Activated CD4-positive, alpha-beta T cell treated with anti-CD3 and anti-CD28 coated beads for 36 hours (primary cell): Measurements from ENCODE around the gene NPIPB8. TPM values are rescaled to one million over a fixed set of nuclear protein-coding genes. Genes with fewer than 3 reads are reported as not detected.
"Not testable (repeated sequence)": the region's sequence is repeated elsewhere in the genome, so short reads cannot be mapped to it uniquely, and the experiment has no call there.

Experiments used
- ATAC-seq: fragments of 200-7000 bp; cut with Tn5 transposase; one replicate; pipeline ENCODE4 v1.10.0; 2021; ENCODE audit warnings: mild to moderate bottlenecking, moderate library complexity
- CTCF ChIA-PET: fragments of 350-600 bp; sonication (Branson Sonifier 250); formaldehyde crosslinking; loops from one replicate; lab custom pipeline; 2021; ENCODE audit warnings: antibody characterized with exemption; lab: Charles Lee
- POLR2A ChIA-PET: fragments of 350-600 bp; sonication (Branson Sonifier 250); formaldehyde crosslinking; loops from one replicate; lab custom pipeline; 2021; ENCODE audit warnings: antibody characterized with exemption, inconsistent platforms; lab: Charles Lee
- DNase-seq: peaks from one replicate; pipeline ENCODE4 v3.0.0-alpha.2; 2020
- H3K27ac Mint-ChIP-seq: one replicate; pipeline ENCODE4 v1.8.0; 2021; ENCODE audit warnings: mixed read lengths
- H3K27me3 Mint-ChIP-seq: one replicate; pipeline ENCODE4 v1.8.0; 2021; ENCODE audit warnings: mixed read lengths
- H3K36me3 Mint-ChIP-seq: one replicate; pipeline ENCODE4 v1.8.0; 2021; ENCODE audit warnings: low read depth, mixed read lengths
- H3K4me1 Mint-ChIP-seq: one replicate; pipeline ENCODE4 v1.8.0; 2021; ENCODE audit warnings: mixed read lengths
- H3K4me3 Mint-ChIP-seq: one replicate; pipeline ENCODE4 v1.8.0; 2021; ENCODE audit warnings: mild to moderate bottlenecking, moderate library complexity, mixed read lengths
- H3K9me3 Mint-ChIP-seq: one replicate; pipeline ENCODE4 v1.8.0; 2021; ENCODE audit warnings: low read depth, mixed read lengths
- intact Hi-C, 2 experiments: fragments of 100-400 bp; cut with DNase I in 1 of 2; cut with micrococcal nuclease in 1 of 2; formaldehyde crosslinking; loops; one replicate each; pipeline versions ENCODE4 v1.14.2 to v1.15.1; 2022 to 2024; cut with DNase I, micrococcal nuclease
- total RNA-seq, 2 experiments: library from RNA; stranded (reverse); gene quantifications; one replicate each; pipeline ENCODE4 v1.2.3, GENCODE V29; 2021

The NPIPB8 gene
- total RNA-seq, 2 experiments from 2014 or later, result 0.37 TPM; not detected in 1

GRCh38 chr16:28608496-28608808 is 29.4 kb upstream of the NPIPB8 start:
- POLR2A ChIA-PET, H3K9me3 Mint-ChIP-seq, H3K4me3 Mint-ChIP-seq, H3K27ac Mint-ChIP-seq, intact Hi-C loops, H3K27me3 Mint-ChIP-seq, H3K36me3 Mint-ChIP-seq, ATAC-seq, DNase-seq, H3K4me1 Mint-ChIP-seq: not testable (repeated sequence)
- CTCF ChIA-PET, result interaction anchor here (1.0 kb wide), 1 partner anchor 11 kb away, joined by 4 read pairs; no protein-coding TSS in a partner anchor

- H3K27ac Mint-ChIP-seq, DNase-seq, ATAC-seq, POLR2A ChIA-PET, intact Hi-C loops, H3K4me3 Mint-ChIP-seq, H3K27me3 Mint-ChIP-seq, H3K9me3 Mint-ChIP-seq, H3K36me3 Mint-ChIP-seq, H3K4me1 Mint-ChIP-seq: not testable (repeated sequence)
- CTCF ChIA-PET, result interaction anchor here (1.0 kb wide), 1 partner anchor 11 kb away, joined by 4 read pairs; no protein-coding TSS in a partner anchor
Observed at GRCh38 chr16:28608867-28609596, 28.8 kb upstream of the NPIPB8 start.

GRCh38 chr16:28609631-28610594 is 28.0 kb upstream of the NPIPB8 start, which contains the start of gene SULT1A1:
Gene SULT1A1 (minus strand): TSS chr16:28610044. CDS start chr16:28608855, 1,189 bp downstream.
- no peak within 1 kb of the TSS for H3K4me3 Mint-ChIP-seq
- no peak for ATAC-seq
- ChIA-PET POLR2A (no interaction called here), CTCF (interaction anchor here (0.7 kb wide), 2 partner anchors 381 to 424 kb away, joined by 3 read pairs; no protein-coding TSS in a partner anchor)
- peaks cover 9% of the 10 kb centered on the region for H3K4me1 Mint-ChIP-seq
- DNase-seq, result no peak
- intact Hi-C loops, result no loop called here
- H3K36me3 Mint-ChIP-seq, result peaks cover 2% of the 10 kb centered on the region
- H3K9me3 Mint-ChIP-seq, result no peaks in the 10 kb centered on the region
- H3K27ac Mint-ChIP-seq, result peak within 1 kb of the TSS; percentile 8
- no peaks in the 10 kb centered on the region for H3K27me3 Mint-ChIP-seq

- Mint-ChIP-seq H3K4me3 (no peak overlapping the region), H3K27me3 (no peaks in the 10 kb centered on the region), H3K9me3 (no peaks in the 10 kb centered on the region), H3K36me3 (no peaks in the 10 kb centered on the region), H3K27ac (peak overlapping the region; percentile 8), H3K4me1 (peaks cover 9% of the 10 kb centered on the region)
- POLR2A ChIA-PET, result no interaction called here
- CTCF ChIA-PET, result interaction anchor here (0.7 kb wide), 1 partner anchor 423 kb away, joined by 3 read pairs; no protein-coding TSS in a partner anchor
- intact Hi-C loops, result no loop called here
- DNase-seq (no peak), ATAC-seq (no peak)
Observed at GRCh38 chr16:28610595-28611191, 27.2 kb upstream of the NPIPB8 start.

GRCh38 chr16:28612359-28613280 is 25.2 kb upstream of the NPIPB8 start:
- H3K27ac Mint-ChIP-seq, H3K4me1 Mint-ChIP-seq, DNase-seq, H3K27me3 Mint-ChIP-seq, H3K36me3 Mint-ChIP-seq, CTCF ChIA-PET, H3K9me3 Mint-ChIP-seq, POLR2A ChIA-PET, intact Hi-C loops, H3K4me3 Mint-ChIP-seq: not testable (repeated sequence)
- peak; percentile 95 for ATAC-seq

GRCh38 chr16:28613912-28614311 is 24.0 kb upstream of the NPIPB8 start:
- H3K27me3 Mint-ChIP-seq, H3K36me3 Mint-ChIP-seq, CTCF ChIA-PET, ATAC-seq, H3K27ac Mint-ChIP-seq, intact Hi-C loops, POLR2A ChIA-PET, DNase-seq, H3K4me3 Mint-ChIP-seq, H3K4me1 Mint-ChIP-seq, H3K9me3 Mint-ChIP-seq: not testable (repeated sequence)

GRCh38 chr16:28614561-28614960 is 23.3 kb upstream of the NPIPB8 start:
- H3K9me3 Mint-ChIP-seq, H3K4me3 Mint-ChIP-seq, DNase-seq, H3K4me1 Mint-ChIP-seq, H3K27me3 Mint-ChIP-seq, CTCF ChIA-PET, intact Hi-C loops, H3K27ac Mint-ChIP-seq, POLR2A ChIA-PET, H3K36me3 Mint-ChIP-seq, ATAC-seq: not testable (repeated sequence)

GRCh38 chr16:28615486-28616223 is 22.2 kb upstream of the NPIPB8 start:
- intact Hi-C loops, H3K27ac Mint-ChIP-seq, H3K4me1 Mint-ChIP-seq, H3K9me3 Mint-ChIP-seq, CTCF ChIA-PET, ATAC-seq, H3K27me3 Mint-ChIP-seq, POLR2A ChIA-PET, H3K36me3 Mint-ChIP-seq, H3K4me3 Mint-ChIP-seq: not testable (repeated sequence)
- DNase-seq, result peak; percentile 60

GRCh38 chr16:28616224-28616577 is 21.7 kb upstream of the NPIPB8 start:
- H3K27me3 Mint-ChIP-seq, H3K4me3 Mint-ChIP-seq, ATAC-seq, H3K27ac Mint-ChIP-seq, H3K9me3 Mint-ChIP-seq, intact Hi-C loops, H3K36me3 Mint-ChIP-seq, H3K4me1 Mint-ChIP-seq, DNase-seq: not testable (repeated sequence)
- POLR2A ChIA-PET, result interaction anchor here (0.6 kb wide), 1 partner anchor 59 kb away, joined by 4 read pairs; no protein-coding TSS in a partner anchor
- CTCF ChIA-PET, result interaction anchor here (0.5 to 1.1 kb wide), 2 partner anchors 9 to 1346 kb away, joined by 3 to 4 read pairs; no protein-coding TSS in a partner anchor

GRCh38 chr16:28616636-28617035 is 21.2 kb upstream of the NPIPB8 start:
- intact Hi-C loops, result no loop called here
- peaks cover 8% of the 10 kb centered on the region for H3K36me3 Mint-ChIP-seq
- H3K9me3 Mint-ChIP-seq, result no peaks in the 10 kb centered on the region
- ChIA-PET CTCF (interaction anchor here (0.5 to 1.1 kb wide), 3 partner anchors 9 to 1346 kb away, joined by 3 to 5 read pairs (median 4); no protein-coding TSS in a partner anchor), POLR2A (interaction anchor here (0.6 kb wide), 1 partner anchor 60 kb away, joined by 4 read pairs; no protein-coding TSS in a partner anchor)
- H3K27me3 Mint-ChIP-seq, result no peaks in the 10 kb centered on the region
- H3K27ac Mint-ChIP-seq, result no peak overlapping the region
- H3K4me1 Mint-ChIP-seq, result peaks cover 2% of the 10 kb centered on the region
- DNase-seq (no peak), ATAC-seq (no peak)
- no peak overlapping the region for H3K4me3 Mint-ChIP-seq
